H1 (cell line): ENCODE results near the gene SPTLC3. TPM values are rescaled to one million over a fixed set of nuclear protein-coding genes. Genes with fewer than 3 reads are reported as not detected.

Experiments
- CTCF ChIA-PET: fragments of 300-600 bp; sonication (Branson Sonifier 250); formaldehyde crosslinking; loops from one replicate; lab custom pipeline; 2021; ENCODE audit not compliant: partially characterized antibody; lab: Charles Lee
- POLR2A ChIA-PET: fragments of 300-600 bp; sonication (Branson Sonifier 250); formaldehyde crosslinking; loops from one replicate; lab custom pipeline; 2021; ENCODE audit warnings: inconsistent platforms; ENCODE audit not compliant: partially characterized antibody; lab: Charles Lee
- DNase-seq, 2 experiments: peaks; one replicate each; pipeline versions ENCODE4 v3.0.0 to v3.0.0-alpha.2; 2010 to 2022; ENCODE audit warnings: low spot score in 2 of 2, low read depth in 1 of 2, mixed read lengths in 1 of 2
- FAIRE-seq: peaks from 2 replicates; lab custom pipeline; 2011; peaks lifted over from hg19 to GRCh38; lab: Jason Lieb, UNC
- H2AFZ ChIP-seq: 2 replicates; pipeline ENCODE4 v1.8.1; 2012; ENCODE audit warnings: low read length, inconsistent platforms
- H2AK5ac ChIP-seq: 2 replicates; pipeline ENCODE4 v1.6.1; 2013; ENCODE audit warnings: low read depth, low read length
- H2BK120ac ChIP-seq: replicated peaks from 2 replicates; pipeline ENCODE3; 2013; ENCODE audit warnings: low read depth, low read length, inconsistent platforms
- H2BK12ac ChIP-seq: 2 replicates; pipeline ENCODE4 v1.6.1; 2013; ENCODE audit warnings: low read depth, low read length
- H2BK15ac ChIP-seq: 2 replicates; pipeline ENCODE4 v1.6.1; 2013; ENCODE audit warnings: low read length
- H2BK20ac ChIP-seq: 2 replicates; pipeline ENCODE4 v1.6.1; 2013; ENCODE audit warnings: low read length
- H2BK5ac ChIP-seq: 2 replicates; pipeline ENCODE4 v1.6.1; 2013; ENCODE audit warnings: low read depth, low read length
- H3K14ac ChIP-seq: 2 replicates; pipeline ENCODE4 v1.6.1; 2013; ENCODE audit warnings: inconsistent platforms; ENCODE audit not compliant: insufficient read length
- H3K18ac ChIP-seq: 2 replicates; pipeline ENCODE4 v1.6.1; 2013; ENCODE audit warnings: low read length; ENCODE audit errors: extremely low read depth
- H3K23ac ChIP-seq: 2 replicates; pipeline ENCODE4 v1.6.1; 2013; ENCODE audit warnings: inconsistent platforms; ENCODE audit not compliant: insufficient read length
- H3K23me2 ChIP-seq: 2 replicates; pipeline ENCODE4 v1.6.1; 2013; ENCODE audit warnings: low read depth, low read length
- H3K27ac ChIP-seq: 2 replicates; pipeline ENCODE4 v1.6.1; 2011; ENCODE audit warnings: low read depth, low read length, inconsistent platforms
- H3K27me3 ChIP-seq, 4 experiments: replicated peaks in 1 of 4; 1 replicate in 1 of 4; 2 replicates in 3 of 4; pipeline versions ENCODE4 v1.6.1 to v1.8.1; 2011 to 2013; ENCODE audit warnings: low read length in 3 of 4, mild to moderate bottlenecking in 3 of 4, inconsistent platforms in 2 of 4, mixed read lengths in 2 of 4, moderate library complexity in 1 of 4; ENCODE audit not compliant: control insufficient read depth in 3 of 4, insufficient read depth in 3 of 4; ENCODE audit errors: extremely low read depth in 1 of 4
- H3K36me3 ChIP-seq, 4 experiments: 2 replicates each; pipeline versions ENCODE4 v1.6.1 to v1.8.1; 2011 to 2013; ENCODE audit warnings: mild to moderate bottlenecking in 4 of 4, low read length in 3 of 4, moderate library complexity in 2 of 4, control low read depth in 1 of 4, inconsistent platforms in 1 of 4; ENCODE audit not compliant: insufficient read depth in 4 of 4, control insufficient read depth in 2 of 4
- H3K4ac ChIP-seq: replicated peaks from 2 replicates; pipeline ENCODE3; 2013; ENCODE audit warnings: low read length, low read depth, mixed read lengths, inconsistent platforms; ENCODE audit not compliant: insufficient read length
- H3K4me1 ChIP-seq, 4 experiments: replicated peaks in 1 of 4; 1 replicate in 1 of 4; 2 replicates in 3 of 4; pipeline versions ENCODE4 v1.6.1 to v1.8.1; 2011 to 2013; ENCODE audit warnings: low read length in 3 of 4, inconsistent platforms in 2 of 4, mixed read lengths in 1 of 4; ENCODE audit not compliant: insufficient read depth in 4 of 4, control insufficient read depth in 3 of 4
- H3K4me2 ChIP-seq, 2 experiments: 2 replicates each; pipeline versions ENCODE4 v1.6.1 to v1.8.1; 2011 to 2013; ENCODE audit warnings: low read depth in 2 of 2, low read length in 2 of 2, control low read depth in 1 of 2, inconsistent platforms in 1 of 2, mild to moderate bottlenecking in 1 of 2; ENCODE audit not compliant: insufficient read depth in 1 of 2
- H3K4me3 ChIP-seq, 4 experiments: fragments of 200-600, 300-600 bp in 1 of 4; sonication (generic), shearing (Covaris generic), sonication (Bioruptor Twin) in 1 of 4; 2 replicates each; pipeline versions ENCODE4 v1.5.1 to v1.8.1; 2011 to 2016; ENCODE audit warnings: low read length in 4 of 4, low read depth in 3 of 4, control low read depth in 2 of 4, inconsistent platforms in 2 of 4, mild to moderate bottlenecking in 2 of 4, mixed read lengths in 1 of 4, moderate library complexity in 1 of 4; ENCODE audit not compliant: insufficient read depth in 2 of 4; ENCODE audit errors: extremely low read depth in 1 of 4
- H3K56ac ChIP-seq: replicated peaks from 2 replicates; pipeline ENCODE3; 2013; ENCODE audit warnings: low read depth, mild to moderate bottlenecking, mixed read lengths, low read length, inconsistent platforms; ENCODE audit not compliant: insufficient read length
- H3K79me1 ChIP-seq: 2 replicates; pipeline ENCODE4 v1.6.1; 2013; ENCODE audit warnings: low read depth, low read length, control low read depth
- H3K79me2 ChIP-seq, 2 experiments: 2 replicates each; pipeline versions ENCODE4 v1.6.1 to v1.8.1; 2012 to 2013; ENCODE audit warnings: low read length in 2 of 2, mild to moderate bottlenecking in 2 of 2, inconsistent platforms in 1 of 2; ENCODE audit not compliant: insufficient read depth in 2 of 2, control insufficient read depth in 1 of 2
- H3K9ac ChIP-seq, 4 experiments: replicated peaks in 1 of 4; 1 replicate in 1 of 4; 2 replicates in 3 of 4; pipeline versions ENCODE4 v1.6.1 to v1.8.1; 2011 to 2013; ENCODE audit warnings: low read depth in 3 of 4, low read length in 3 of 4, control low read depth in 2 of 4, mild to moderate bottlenecking in 2 of 4, moderate library complexity in 2 of 4, inconsistent platforms in 1 of 4; ENCODE audit errors: extremely low read depth in 1 of 4
- H3K9me3 ChIP-seq, 2 experiments: 2 replicates each; pipeline versions ENCODE4 v1.6.1 to v1.8.1; 2012 to 2013; ENCODE audit warnings: mild to moderate bottlenecking in 2 of 2, moderate library complexity in 2 of 2, control low read depth in 1 of 2, inconsistent platforms in 1 of 2, low read depth in 1 of 2, low read length in 1 of 2, mixed read lengths in 1 of 2; ENCODE audit not compliant: insufficient read depth in 2 of 2
- H4K20me1 ChIP-seq, 2 experiments: replicated peaks in 1 of 2; 2 replicates each; pipeline versions ENCODE3 to v1.8.1; 2011 to 2013; ENCODE audit warnings: inconsistent platforms in 2 of 2, low read length in 2 of 2, mild to moderate bottlenecking in 1 of 2; ENCODE audit not compliant: insufficient read depth in 2 of 2, control insufficient read depth in 1 of 2
- H4K5ac ChIP-seq: 2 replicates; pipeline ENCODE4 v1.6.1; 2013; ENCODE audit warnings: low read length, low read depth, mixed read lengths, inconsistent platforms; ENCODE audit not compliant: insufficient read length
- H4K8ac ChIP-seq: 2 replicates; pipeline ENCODE4 v1.8.0; 2013; ENCODE audit warnings: mild to moderate bottlenecking, moderate library complexity, low read length, inconsistent platforms; ENCODE audit not compliant: insufficient read depth; ENCODE audit errors: extremely low read depth
- H4K91ac ChIP-seq: replicated peaks from 2 replicates; pipeline ENCODE3; 2013; ENCODE audit warnings: low read length, mixed read lengths, inconsistent platforms; ENCODE audit not compliant: insufficient read length
- CEBPB ChIP-seq: IDR thresholded peaks from 2 replicates; pipeline ENCODE4 v1.6.1; 2012; ENCODE audit warnings: low read depth, low read length
- CREB1 ChIP-seq: IDR thresholded peaks from 2 replicates; pipeline ENCODE4 v1.6.1; 2012; ENCODE audit warnings: inconsistent platforms
- E2F6 ChIP-seq: IDR thresholded peaks from 2 replicates; pipeline ENCODE4 v1.6.1; 2012; ENCODE audit warnings: inconsistent platforms
- FOSL1 ChIP-seq: IDR thresholded peaks from 2 replicates; pipeline ENCODE4 v1.6.1; 2011; ENCODE audit warnings: mild to moderate bottlenecking, low read depth, low read length, moderate library complexity; ENCODE audit not compliant: insufficient read depth
- MAX ChIP-seq: IDR thresholded peaks from 2 replicates; pipeline ENCODE4 v1.6.1; 2012; ENCODE audit warnings: inconsistent platforms
- NANOG ChIP-seq: IDR thresholded peaks from 2 replicates; pipeline ENCODE4 v1.6.1; 2011; ENCODE audit warnings: low read length, low read depth, mild to moderate bottlenecking, inconsistent platforms; ENCODE audit not compliant: insufficient read depth, poor library complexity, severe bottlenecking
- POLR2A ChIP-seq, 2 experiments: IDR thresholded peaks; 1 replicate in 1 of 2; 2 replicates in 1 of 2; pipeline ENCODE4 v1.6.1; 2011; ENCODE audit warnings: low read depth in 2 of 2, low read length in 2 of 2, mild to moderate bottlenecking in 2 of 2; ENCODE audit errors: control extremely low read depth in 1 of 2
- POU5F1 ChIP-seq: IDR thresholded peaks from 2 replicates; pipeline ENCODE4 v1.6.1; 2011; ENCODE audit warnings: low read depth, mild to moderate bottlenecking, low read length, moderate library complexity
- RFX5 ChIP-seq: IDR thresholded peaks from 2 replicates; pipeline ENCODE4 v1.6.1; 2011; ENCODE audit warnings: low read depth, low read length, improper control_type of control experiment, borderline replicate concordance
- SP2 ChIP-seq: IDR thresholded peaks from 2 replicates; pipeline ENCODE4 v1.6.1; 2012; ENCODE audit warnings: mild to moderate bottlenecking, low read length, inconsistent platforms
- USF2 ChIP-seq: IDR thresholded peaks from 2 replicates; pipeline ENCODE4 v1.6.1; 2011; ENCODE audit warnings: low read length, improper control_type of control experiment
- WGBS, 2 experiments: shearing (Covaris generic) in 1 of 2; methylation state at CpG; one replicate each; pipeline versions ENCODE4 v1.1.6 to v1.1.7; 2013 to 2015; ENCODE audit warnings: low lambda C conversion rate in 2 of 2, mixed read lengths in 2 of 2, inconsistent platforms in 1 of 2, low coverage in 1 of 2, missing lambda C conversion rate in 1 of 2; ENCODE audit not compliant: insufficient replicate concordance in 2 of 2, insufficient coverage in 1 of 2, insufficient read length in 1 of 2; ENCODE audit errors: extremely low coverage in 1 of 2, missing lambda C conversion rate in 1 of 2; 5-methylcytosine and 5-hydroxymethylcytosine counted together
- polyA plus RNA-seq, 7 experiments: library from polyadenylated mRNA; depleted of rRNA in 3 of 7; stranded (reverse) in 5 of 7; unstranded in 2 of 7; fragments of >200 nt in 5 of 7; fragments of 200-250 nt in 2 of 7; gene quantifications; 1 replicate in 5 of 7; 2 replicates in 1 of 7; 4 replicates in 1 of 7; pipeline versions ENCODE4 v1.2.1 to v1.2.3, GENCODE V29; 2011 to 2013; ENCODE audit warnings: missing spikeins in 2 of 7, mixed read lengths in 2 of 7
- total RNA-seq: library from RNA; stranded (reverse); fragmentation: NEBNext Ultra II Directional; extraction: Animal tissue kit (Norgen Biotek cat#: 25700); gene quantifications from 2 replicates; pipeline ENCODE4 v1.2.1, GENCODE V29; 2021

Gene SPTLC3
- total and polyA plus RNA-seq, 2 of the 8 experiments (the other 6 are each of a cell fraction or from before 2014, with no cell fraction given) = 0.23 to 0.82 TPM

- H4K5ac ChIP-seq = no peak overlapping the region
- FAIRE-seq = no peak
- H4K20me1 ChIP-seq = no peaks in the 10 kb centered on the region
- no peak overlapping the region for H2AFZ ChIP-seq
- ChIA-PET POLR2A (no interaction called here), CTCF (interaction anchor here (1.6 kb wide), 1 partner anchor 53 kb away, joined by 4 read pairs; no protein-coding TSS in a partner anchor)
- no peak overlapping the region for H2BK20ac ChIP-seq
- no peak overlapping the region for H4K91ac ChIP-seq
- H2BK5ac ChIP-seq = no peak overlapping the region
- no peak overlapping the region for H3K23ac ChIP-seq
- H3K4ac ChIP-seq = no peak overlapping the region
- no peak overlapping the region for H2BK12ac ChIP-seq
- no peak overlapping the region for H4K8ac ChIP-seq
- no peak overlapping the region for H2BK120ac ChIP-seq
- H3K9me3 ChIP-seq = no peaks in the 10 kb centered on the region
- no peak overlapping the region for H3K4me2 ChIP-seq
- no peak overlapping the region for H3K4me3 ChIP-seq
- no peak overlapping the region for H3K18ac ChIP-seq
- H3K79me2 ChIP-seq = no peaks in the 10 kb centered on the region
- H3K56ac ChIP-seq = no peak overlapping the region
- H2BK15ac ChIP-seq = no peak overlapping the region
- H2AK5ac ChIP-seq = no peak overlapping the region
- H3K23me2 ChIP-seq = no peaks in the 10 kb centered on the region; the same call in 1 of the 2 replicates
- H3K14ac ChIP-seq = no peak overlapping the region
- H3K27ac ChIP-seq = no peak overlapping the region
- H3K36me3 ChIP-seq = no peaks in the 10 kb centered on the region
- no peak overlapping the region for H3K9ac ChIP-seq
- H3K27me3 ChIP-seq = no peaks in the 10 kb centered on the region
- WGBS, 2 experiments = 89% methylated on average over 3 of the region's 3 CpGs; no CpG with 5 or more reads in 1 of the 2 experiments
- DNase-seq = peak in 1 of 2 experiments; percentile 43
- H3K4me1 ChIP-seq = no peaks in the 10 kb centered on the region
- H3K79me1 ChIP-seq = no peaks in the 10 kb centered on the region
- no peak for TF ChIP-seq E2F6
- no peak for TF ChIP-seq SP2
- TF ChIP-seq USF2 = no peak
- no peak for TF ChIP-seq POU5F1
- no peak for TF ChIP-seq NANOG
- no peak for TF ChIP-seq CEBPB
- TF ChIP-seq MAX = no peak
- TF ChIP-seq RFX5 = no peak
- TF ChIP-seq CREB1 = no peak
- no peak for TF ChIP-seq FOSL1
- no peak for TF ChIP-seq POLR2A (IDR thresholded peaks at IDR 0.05; ENCODE audit: control extremely low read depth in 1 of 2, low read depth in 2 of 2, low read length in 2 of 2)
Observed at GRCh38 chr20:13029687-13030375, 21.1 kb downstream of the SPTLC3 start.
